Panc1 (cell line): ENCODE data around the gene UAP1L1. TPM values are rescaled to one million over a fixed set of nuclear protein-coding genes. Genes with fewer than 3 reads are reported as not detected.

Experiments
- ATAC-seq: fragments of 200-7000 bp; cut with Tn5 transposase; 2 replicates; pipeline ENCODE4 v1.9.1; 2020; ENCODE audit warnings: mild to moderate bottlenecking, moderate library complexity
- BruUV-seq: library from RNA; stranded (reverse); fragments of 400-500 nt; replicated peaks from 2 replicates; lab custom pipeline; 2021; lab: Mats Ljungman, UMichigan
- CTCF ChIA-PET: fragments of 300-600 bp; sonication (Branson Sonifier 250); formaldehyde crosslinking; loops from one replicate; lab custom pipeline; 2022; ENCODE audit warnings: antibody characterized with exemption; lab: Charles Lee
- POLR2A ChIA-PET: fragments of 300-600 bp; sonication (Branson Sonifier 250); formaldehyde crosslinking; loops from one replicate; lab custom pipeline; 2022; ENCODE audit warnings: antibody characterized with exemption; lab: Charles Lee
- DNase-seq: peaks from one replicate; pipeline ENCODE4 v3.0.0-alpha.2; 2010; ENCODE audit warnings: low read depth, low spot score
- H3K27ac ChIP-seq: 2 replicates; pipeline ENCODE4 v1.5.1; 2011; ENCODE audit warnings: mild to moderate bottlenecking, low read length, inconsistent platforms
- H3K27me3 ChIP-seq: fragments of 200-500 bp; sonication (Bioruptor generic); 2 replicates; pipeline ENCODE4 v1.6.0; 2014; ENCODE audit warnings: low read length, inconsistent platforms; ENCODE audit not compliant: control insufficient read depth, insufficient read depth
- H3K36me3 ChIP-seq: fragments of 200-500 bp; sonication (Bioruptor generic); 2 replicates; pipeline ENCODE4 v1.5.1; 2014; ENCODE audit warnings: inconsistent platforms, mild to moderate bottlenecking, low read length, moderate library complexity; ENCODE audit not compliant: control insufficient read depth, insufficient read depth
- H3K4me1 ChIP-seq: 2 replicates; pipeline ENCODE4 v1.5.1; 2011; ENCODE audit warnings: inconsistent platforms, mild to moderate bottlenecking, low read length, moderate library complexity; ENCODE audit not compliant: control insufficient read depth, insufficient read depth
- H3K4me3 ChIP-seq, 2 experiments: 2 replicates each; pipeline ENCODE4 v1.5.1; 2011 to 2012; ENCODE audit warnings: low read depth in 2 of 2, low read length in 2 of 2, mild to moderate bottlenecking in 2 of 2, inconsistent platforms in 1 of 2, moderate library complexity in 1 of 2
- H3K9me3 ChIP-seq: fragments of 200-500 bp; sonication (Bioruptor generic); 2 replicates; pipeline ENCODE4 v1.5.1; 2014; ENCODE audit warnings: low read depth, mild to moderate bottlenecking, inconsistent platforms, low read length, moderate library complexity; ENCODE audit not compliant: control insufficient read depth, insufficient read depth
- CTCF ChIP-seq: fragments of 450-650 bp; IDR thresholded peaks from 2 replicates; pipeline ENCODE4 v1.5.1; 2017; ENCODE audit warnings: mild to moderate bottlenecking
- POLR2AphosphoS5 ChIP-seq: IDR thresholded peaks from 2 replicates; pipeline ENCODE4 v1.6.1; 2012; ENCODE audit warnings: mild to moderate bottlenecking, low read depth, low read length, moderate library complexity
- REST ChIP-seq, 2 experiments: IDR thresholded peaks; 2 replicates each; pipeline ENCODE4 v1.6.1; 2011 to 2012; ENCODE audit warnings: low read depth in 2 of 2, control low read depth in 1 of 2, low read length in 1 of 2, mild to moderate bottlenecking in 1 of 2, moderate library complexity in 1 of 2; ENCODE audit not compliant: insufficient read depth in 1 of 2
- SIN3A ChIP-seq: IDR thresholded peaks from 2 replicates; pipeline ENCODE4 v1.6.1; 2012; ENCODE audit warnings: low read depth, mild to moderate bottlenecking, low read length, moderate library complexity, borderline replicate concordance; ENCODE audit not compliant: insufficient read depth
- TCF7L2 ChIP-seq: IDR thresholded peaks from 2 replicates; pipeline ENCODE4 v1.6.1; 2011; ENCODE audit warnings: mild to moderate bottlenecking, low read depth, low read length, inconsistent platforms
- in situ Hi-C: cut with HindIII; loops from 2 replicates; pipeline ENCODE4 v1.10.0; 2016; ENCODE audit warnings: low sequenced_read_pairs, low pct_unique_long_range_greater_than_20kb
- intact Hi-C: fragments of 100-400 bp; cut with micrococcal nuclease; formaldehyde crosslinking; loops from one replicate; pipeline ENCODE4 v1.10.0; 2022; ENCODE audit not compliant: unreplicated experiment
- total RNA-seq: library from RNA; stranded (reverse); gene quantifications from one replicate; pipeline ENCODE4 v1.2.1, GENCODE V29; 2021; ENCODE audit not compliant: unreplicated experiment

Gene UAP1L1
- total RNA-seq, 1 experiment from 2014 or later: 23.1 TPM

GRCh38 chr9:137029058-137029936, 48.0 kb upstream of the UAP1L1 start:
- ChIA-PET CTCF (interaction anchor here (0.6 to 1.4 kb wide), 12 partner anchors 9 to 239 kb away, joined by 3 to 14 read pairs (median 4); partner anchors contain the start of gene CLIC3), POLR2A (no interaction called here)
- Histone ChIP-seq H3K27ac (no peak overlapping the region), H3K27me3 (no peaks in the 10 kb centered on the region), H3K9me3 (no peaks in the 10 kb centered on the region), H3K4me3 (peak overlapping the region in 1 of 2 experiments; percentile 53; a peak in 2 of 4 replicates), H3K36me3 (no peaks in the 10 kb centered on the region), H3K4me1 (peaks cover 22% of the 10 kb centered on the region; the same call in 1 of the 2 replicates)
- peak; percentile 25 for DNase-seq
- peak; percentile 80 for ATAC-seq
- TF ChIP-seq REST (IDR thresholded peaks at IDR 0.05; ENCODE audit: insufficient read depth in 1 of 2, low read depth in 2 of 2, low read length in 1 of 2): no peak
- no peak for TF ChIP-seq TCF7L2
- no peak for TF ChIP-seq POLR2AphosphoS5
- no peak for TF ChIP-seq SIN3A
- TF ChIP-seq CTCF: peak; percentile 92
- intact Hi-C loops (no loop called here), in situ Hi-C loops (no loop called here)
- BruUV-seq: no TSS peak

GRCh38 chr9:137030006-137030405, 47.3 kb upstream of the UAP1L1 start:
- no peaks in the 10 kb centered on the region for H3K36me3 ChIP-seq
- no peak for ATAC-seq
- no peaks in the 10 kb centered on the region for H3K27me3 ChIP-seq
- no peaks in the 10 kb centered on the region for H3K9me3 ChIP-seq
- DNase-seq: no peak
- ChIA-PET POLR2A (no interaction called here), CTCF (interaction anchor here (0.6 to 1.4 kb wide), 12 partner anchors 8 to 240 kb away, joined by 3 to 14 read pairs (median 4); partner anchors contain the start of gene CLIC3)
- TF ChIP-seq REST (IDR thresholded peaks at IDR 0.05; ENCODE audit: insufficient read depth in 1 of 2, low read depth in 2 of 2, low read length in 1 of 2): no peak
- TF ChIP-seq TCF7L2: no peak
- no peak for TF ChIP-seq CTCF
- no peak for TF ChIP-seq POLR2AphosphoS5
- no peak for TF ChIP-seq SIN3A
- no peak overlapping the region for H3K4me3 ChIP-seq
- H3K27ac ChIP-seq: no peak overlapping the region
- BruUV-seq: no TSS peak
- in situ Hi-C loops: no loop called here
- intact Hi-C loops: loop anchor here (10.0 kb wide), 1 partner anchor 85 kb away; the partner anchor contains the start of genes C8G and FBXW5
- peaks cover 27% of the 10 kb centered on the region for H3K4me1 ChIP-seq
